Thyroid gland (tissue), 4 donors: ENCODE data around the gene HOXC10. TPM values are rescaled to one million over a fixed set of nuclear protein-coding genes. Genes with fewer than 3 reads are reported as not detected.

Source experiments
- DNase-seq, 2 donors: peaks; one replicate each; pipeline ENCODE4 v3.0.0-alpha.2; 2019
- H3K27ac ChIP-seq, 3 donors: fragments of 200-600 bp; sonication (generic); 1 replicate in 2 of 3; 2 replicates in 1 of 3; pipeline ENCODE4 v1.5.1; 2016 to 2019; ENCODE audit warnings: mild to moderate bottlenecking in 1 of 3, moderate library complexity in 1 of 3
- H3K27me3 ChIP-seq: fragments of 200-600 bp; sonication (generic); one replicate; pipeline ENCODE4 v1.5.1; 2019
- H3K36me3 ChIP-seq, 2 donors: fragments of 200-600 bp; sonication (generic); one replicate each; pipeline ENCODE4 v1.5.1; 2016 to 2019
- H3K4me1 ChIP-seq, 2 donors: fragments of 200-600 bp; sonication (generic); one replicate each; pipeline ENCODE4 v1.5.1; 2017 to 2019
- H3K4me3 ChIP-seq, 3 donors: fragments of 200-600 bp; sonication (generic); replicated peaks in 1 of 3; 1 replicate in 2 of 3; 2 replicates in 1 of 3; pipeline ENCODE4 v1.5.1; 2016; ENCODE audit warnings: mild to moderate bottlenecking in 1 of 3
- H3K9me3 ChIP-seq: fragments of 200-600 bp; sonication (generic); one replicate; pipeline ENCODE4 v1.5.1; 2017
- POLR2A ChIP-seq, 2 donors: fragments of 450-650 bp; IDR thresholded peaks; one replicate each; pipeline ENCODE4 v1.6.1; 2017; ENCODE audit warnings: antibody characterized with exemption in 2 of 2, mild to moderate bottlenecking in 2 of 2, moderate library complexity in 1 of 2
- WGBS, 2 donors: methylation state at CpG; one replicate each; pipeline ENCODE4 v1.1.5; 2017; 5-methylcytosine and 5-hydroxymethylcytosine counted together
- intact Hi-C: fragments of 100-400 bp; cut with DNase I; formaldehyde crosslinking; loops from one replicate; pipeline ENCODE4 v1.15.1; 2023
- total RNA-seq, 4 donors: library from RNA; depleted of rRNA; stranded (reverse); fragments of >200 nt; gene quantifications; one replicate each; pipeline ENCODE4 v1.2.3, GENCODE V29; 2016
- TF ChIP-seq, protein P1 (sequence below), 6 experiments: fragments of 200-600 bp in 3 of 6; fragments of 450-650 bp in 3 of 6; sonication (generic) in 3 of 6; IDR thresholded peaks; one replicate each; pipeline ENCODE4 v1.5.1; 2016 to 2019; ENCODE audit warnings: antibody characterized with exemption in 6 of 6, mild to moderate bottlenecking in 2 of 6, inconsistent platforms in 1 of 6, moderate library complexity in 1 of 6

HOXC10 gene
- total RNA-seq, 4 donors from 2014 or later: not detected

DNA sequence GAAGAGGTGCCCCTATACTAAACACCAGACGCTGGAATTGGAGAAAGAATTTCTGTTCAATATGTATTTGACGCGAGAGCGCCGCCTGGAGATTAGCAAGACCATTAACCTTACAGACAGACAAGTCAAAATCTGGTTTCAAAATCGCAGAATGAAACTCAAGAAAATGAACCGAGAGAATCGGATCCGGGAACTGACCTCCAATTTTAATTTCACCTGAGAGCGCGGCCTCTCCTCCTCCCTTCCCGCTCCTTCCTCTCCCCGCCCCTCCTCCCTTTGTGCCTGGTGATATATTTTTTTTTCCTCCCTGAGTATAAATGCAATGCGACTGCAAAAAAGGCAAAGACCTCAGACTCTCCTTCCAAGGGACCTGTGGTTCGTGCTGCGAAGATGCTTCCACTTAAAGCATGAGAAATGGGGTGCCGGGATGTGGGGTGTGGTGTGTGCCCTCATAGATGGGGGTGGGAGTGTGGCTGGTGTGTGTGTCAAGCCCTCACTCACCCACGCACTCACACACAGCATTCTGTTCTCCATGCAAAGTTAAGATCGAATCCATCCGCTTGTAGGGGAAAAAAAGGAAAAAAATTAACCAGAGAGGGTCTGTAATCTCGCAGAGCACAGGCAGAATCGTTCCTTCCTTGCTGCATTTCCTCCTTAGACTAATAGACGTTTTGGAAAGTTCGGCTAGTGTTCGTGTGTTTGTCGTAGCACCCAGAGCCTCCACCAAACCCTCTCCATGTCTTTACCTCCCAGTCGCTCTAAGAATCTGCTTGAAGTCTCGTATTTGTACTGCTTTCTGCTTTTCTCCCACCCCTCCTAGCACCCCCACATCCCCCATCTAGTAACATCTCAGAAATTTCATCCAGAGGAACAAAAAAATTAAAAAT is 4.5 kb downstream of the HOXC10 start:
- WGBS, 2 donors: 6% methylated on average over 28 of the region's 28 CpGs
- peaks cover 85% of the 10 kb centered on the region for H3K27me3 ChIP-seq
- no peaks in the 10 kb centered on the region for H3K9me3 ChIP-seq
- peaks cover 19 to 22% of the 10 kb centered on the region in 2 donors for H3K4me1 ChIP-seq
- H3K36me3 ChIP-seq: no peaks in the 10 kb centered on the region
- intact Hi-C loops: loop anchor here (10.0 kb wide), 1 partner anchor 225 kb away; no protein-coding TSS in a partner anchor
- no peak overlapping the region for H3K4me3 ChIP-seq
- peak in 1 of 2 donors; percentile 30 for DNase-seq
- no peak for TF ChIP-seq POLR2A (IDR thresholded peaks at IDR 0.05)
- TF ChIP-seq, protein P1, sequence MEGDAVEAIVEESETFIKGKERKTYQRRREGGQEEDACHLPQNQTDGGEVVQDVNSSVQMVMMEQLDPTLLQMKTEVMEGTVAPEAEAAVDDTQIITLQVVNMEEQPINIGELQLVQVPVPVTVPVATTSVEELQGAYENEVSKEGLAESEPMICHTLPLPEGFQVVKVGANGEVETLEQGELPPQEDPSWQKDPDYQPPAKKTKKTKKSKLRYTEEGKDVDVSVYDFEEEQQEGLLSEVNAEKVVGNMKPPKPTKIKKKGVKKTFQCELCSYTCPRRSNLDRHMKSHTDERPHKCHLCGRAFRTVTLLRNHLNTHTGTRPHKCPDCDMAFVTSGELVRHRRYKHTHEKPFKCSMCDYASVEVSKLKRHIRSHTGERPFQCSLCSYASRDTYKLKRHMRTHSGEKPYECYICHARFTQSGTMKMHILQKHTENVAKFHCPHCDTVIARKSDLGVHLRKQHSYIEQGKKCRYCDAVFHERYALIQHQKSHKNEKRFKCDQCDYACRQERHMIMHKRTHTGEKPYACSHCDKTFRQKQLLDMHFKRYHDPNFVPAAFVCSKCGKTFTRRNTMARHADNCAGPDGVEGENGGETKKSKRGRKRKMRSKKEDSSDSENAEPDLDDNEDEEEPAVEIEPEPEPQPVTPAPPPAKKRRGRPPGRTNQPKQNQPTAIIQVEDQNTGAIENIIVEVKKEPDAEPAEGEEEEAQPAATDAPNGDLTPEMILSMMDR (IDR thresholded peaks at IDR 0.05): peak in 1 of 6 experiments; percentile 34
- H3K27ac ChIP-seq: no peak overlapping the region

DNA sequence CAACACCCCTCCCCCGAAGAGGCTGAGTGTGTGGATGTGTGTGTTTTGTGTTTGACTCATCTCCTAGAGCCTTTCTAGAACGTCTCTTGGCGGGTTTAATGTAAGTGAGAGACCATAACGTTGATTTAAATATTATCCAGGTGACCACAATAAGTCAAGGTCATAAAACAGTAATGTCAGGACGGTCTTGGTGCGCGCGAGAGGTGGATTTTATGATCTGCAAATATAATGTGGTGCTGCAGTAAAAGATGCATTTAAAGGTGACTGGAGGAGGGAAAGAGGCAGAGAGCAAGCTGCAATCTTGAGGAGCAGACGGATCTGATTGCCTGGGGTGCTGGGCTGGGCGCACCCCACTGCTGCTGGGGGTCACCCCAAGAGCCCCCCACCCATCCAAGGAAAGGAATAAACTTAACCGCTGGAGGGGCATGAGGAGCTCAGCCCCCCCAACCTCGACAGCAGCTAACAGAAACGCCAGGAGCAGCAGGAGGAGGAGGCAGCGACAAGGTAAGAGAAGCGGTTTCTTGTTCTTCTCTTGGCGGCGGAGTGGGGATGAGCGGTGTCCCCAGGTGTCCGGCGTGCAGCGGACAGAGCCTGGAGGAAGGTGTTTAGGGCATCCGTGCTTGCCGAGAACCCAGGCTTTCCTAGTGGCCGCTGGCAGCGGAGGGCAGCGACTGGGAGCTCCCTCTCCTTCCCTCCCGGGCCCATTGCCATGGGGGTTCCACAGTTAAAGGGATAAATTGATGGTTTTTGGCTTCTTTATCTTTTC is 5.5 kb downstream of the HOXC10 start:
- H3K27me3 ChIP-seq: peaks cover 87% of the 10 kb centered on the region
- 10 to 11% methylated on average over 16 to 22 of the region's 27 CpGs for WGBS, 2 donors
- H3K4me3 ChIP-seq: no peak overlapping the region
- H3K9me3 ChIP-seq: no peaks in the 10 kb centered on the region
- no peaks in the 10 kb centered on the region for H3K36me3 ChIP-seq
- no peak overlapping the region for H3K27ac ChIP-seq
- TF ChIP-seq POLR2A (IDR thresholded peaks at IDR 0.05): no peak
- TF ChIP-seq, protein P1 (IDR thresholded peaks at IDR 0.05): no peak
- H3K4me1 ChIP-seq: peaks cover 16 to 22% of the 10 kb centered on the region in 2 donors
- intact Hi-C loops: no loop called here
- no peak for DNase-seq

DNA sequence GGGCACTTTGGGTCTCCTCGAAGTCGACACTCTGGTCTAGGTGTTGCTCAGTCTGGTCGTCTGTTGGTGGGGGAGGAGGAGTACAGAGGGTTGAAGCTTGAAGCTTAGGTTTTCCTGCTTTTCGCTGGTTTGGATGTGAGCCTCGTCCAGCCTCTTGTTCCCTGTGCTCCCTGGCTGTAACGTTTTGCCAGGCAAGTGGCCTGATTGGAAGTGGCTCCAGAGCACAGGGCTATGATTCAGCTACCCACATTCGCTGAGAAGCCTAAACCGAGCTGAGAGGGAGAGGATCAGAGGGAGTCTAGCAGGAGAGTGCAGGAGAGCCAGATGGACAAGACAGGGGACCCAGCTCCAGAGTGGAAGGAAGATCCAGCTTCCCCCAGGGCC is 6.1 kb downstream of the HOXC10 start:
- DNase-seq: no peak
- peaks cover 86% of the 10 kb centered on the region for H3K27me3 ChIP-seq
- H3K36me3 ChIP-seq: no peaks in the 10 kb centered on the region
- TF ChIP-seq POLR2A (IDR thresholded peaks at IDR 0.05): no peak
- TF ChIP-seq, protein P1 (IDR thresholded peaks at IDR 0.05): no peak
- peaks cover 10 to 22% of the 10 kb centered on the region in 2 donors for H3K4me1 ChIP-seq
- no peak overlapping the region for H3K27ac ChIP-seq
- H3K9me3 ChIP-seq: no peaks in the 10 kb centered on the region
- WGBS, 2 donors: 3 to 5% methylated on average over 7 to 8 of the region's 8 CpGs
- H3K4me3 ChIP-seq: no peak overlapping the region
- intact Hi-C loops: no loop called here

DNA sequence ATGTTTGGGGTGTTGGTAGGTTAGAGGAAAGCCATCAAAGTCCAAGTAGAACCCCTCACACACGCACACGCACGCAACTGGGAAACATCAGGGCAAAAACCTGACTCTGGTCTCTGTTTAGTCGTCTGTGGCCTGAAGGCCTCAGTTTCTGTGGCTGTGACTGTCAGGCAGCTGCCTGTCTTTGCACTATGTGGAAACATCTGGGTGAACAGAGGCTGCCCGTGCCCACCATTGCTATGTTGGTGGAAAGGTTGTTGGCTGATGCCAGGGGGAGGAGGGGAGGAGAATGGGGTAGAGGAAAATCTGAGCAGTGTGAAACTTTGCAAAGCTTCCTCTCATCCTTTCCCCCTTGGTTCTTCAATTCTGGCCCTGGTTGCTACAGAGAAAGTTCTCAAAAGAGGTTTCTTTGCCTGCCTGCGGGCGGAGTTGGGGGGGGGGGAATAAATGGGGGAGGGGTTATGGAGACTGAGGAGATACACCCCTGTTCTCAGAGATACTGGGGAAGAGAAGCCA is 7.5 kb downstream of the HOXC10 start:
- no peak for DNase-seq
- H3K27ac ChIP-seq: no peak overlapping the region
- peaks cover 7 to 28% of the 10 kb centered on the region in 2 donors for H3K4me1 ChIP-seq
- intact Hi-C loops: no loop called here
- no peak overlapping the region for H3K4me3 ChIP-seq
- no peak for TF ChIP-seq POLR2A (IDR thresholded peaks at IDR 0.05)
- TF ChIP-seq, protein P1 (IDR thresholded peaks at IDR 0.05): no peak
- no peaks in the 10 kb centered on the region for H3K9me3 ChIP-seq
- peaks cover 86% of the 10 kb centered on the region for H3K27me3 ChIP-seq
- WGBS, 2 donors: 23 to 30% methylated on average over 7 of the region's 7 CpGs
- no peaks in the 10 kb centered on the region for H3K36me3 ChIP-seq
